Activated T-cell treated with anti-CD3 and anti-CD28 coated beads for 24 hours (primary cell): ENCODE results near the gene SOWAHA.
"Not testable (repeated sequence)": the region's sequence is repeated elsewhere in the genome, so short reads cannot be mapped to it uniquely, and the experiment has no call there.

Source experiments
- DNase-seq: peaks from one replicate; pipeline ENCODE4 v3.0.0-alpha.2; 2020; ENCODE audit warnings: low read depth

SOWAHA gene

GRCh38 chr5:132853790-132854189, 40.7 kb downstream of the SOWAHA start:
- DNase-seq, result no peak

- no peak for DNase-seq
Observed at GRCh38 chr5:132854301-132854700, 41.2 kb downstream of the SOWAHA start.

GRCh38 chr5:132854992-132855391, 41.9 kb downstream of the SOWAHA start:
- not testable (repeated sequence) for DNase-seq

- DNase-seq, result no peak
Observed at GRCh38 chr5:132856011-132856410, 42.9 kb downstream of the SOWAHA start.

- no peak for DNase-seq
Observed at GRCh38 chr5:132859889-132860437, 46.9 kb downstream of the SOWAHA start.

- no peak for DNase-seq
Observed at GRCh38 chr5:132860742-132861141, 47.6 kb downstream of the SOWAHA start.

- DNase-seq, result no peak
Observed at GRCh38 chr5:132865668-132866341, 52.7 kb downstream of the SOWAHA start.
